ENCODE measurements around the gene ABHD15.

Gene ABHD15

DNA sequence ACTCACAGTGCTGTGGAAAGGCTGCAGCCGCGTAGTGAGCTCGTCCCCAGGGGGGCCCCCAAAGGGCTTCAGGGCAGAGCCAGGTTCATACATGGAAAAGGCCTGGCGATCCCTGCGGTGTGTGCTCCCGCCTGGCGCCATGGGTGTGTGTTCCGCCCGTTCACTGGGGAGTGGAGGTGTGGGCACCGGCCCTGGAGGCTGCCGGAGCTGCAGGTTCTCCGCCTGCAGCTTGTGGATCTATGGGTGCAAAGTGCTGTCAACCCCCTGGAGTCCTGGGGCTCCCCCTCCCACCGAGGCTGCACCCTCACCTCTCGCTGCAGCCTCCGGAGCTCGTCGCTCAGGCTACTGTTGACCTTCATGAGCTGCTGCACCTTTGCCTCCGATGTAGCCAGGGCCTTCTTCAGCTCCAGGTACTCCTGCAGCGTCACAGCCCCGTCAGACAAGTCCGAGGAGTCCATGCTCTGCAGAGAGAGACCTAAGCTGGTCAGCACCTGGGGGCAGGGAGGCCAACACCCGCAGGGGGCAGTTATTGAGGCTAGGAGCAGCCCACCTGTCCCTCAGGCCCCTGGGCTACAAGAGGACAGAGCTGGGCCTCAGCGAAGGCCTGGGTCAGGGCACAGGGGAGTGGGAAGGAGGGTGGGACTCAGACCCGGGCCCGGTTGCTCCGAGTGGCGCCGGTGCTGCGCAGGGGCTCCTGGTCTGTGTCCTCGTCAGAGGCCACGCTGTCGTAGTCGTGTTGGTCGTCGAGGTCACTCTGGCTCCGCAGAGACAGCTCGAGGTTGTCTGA lies 9.6 kb upstream of the ABHD15 start:
- no peak for ATAC-seq
- TF ChIP-seq, protein P1, sequence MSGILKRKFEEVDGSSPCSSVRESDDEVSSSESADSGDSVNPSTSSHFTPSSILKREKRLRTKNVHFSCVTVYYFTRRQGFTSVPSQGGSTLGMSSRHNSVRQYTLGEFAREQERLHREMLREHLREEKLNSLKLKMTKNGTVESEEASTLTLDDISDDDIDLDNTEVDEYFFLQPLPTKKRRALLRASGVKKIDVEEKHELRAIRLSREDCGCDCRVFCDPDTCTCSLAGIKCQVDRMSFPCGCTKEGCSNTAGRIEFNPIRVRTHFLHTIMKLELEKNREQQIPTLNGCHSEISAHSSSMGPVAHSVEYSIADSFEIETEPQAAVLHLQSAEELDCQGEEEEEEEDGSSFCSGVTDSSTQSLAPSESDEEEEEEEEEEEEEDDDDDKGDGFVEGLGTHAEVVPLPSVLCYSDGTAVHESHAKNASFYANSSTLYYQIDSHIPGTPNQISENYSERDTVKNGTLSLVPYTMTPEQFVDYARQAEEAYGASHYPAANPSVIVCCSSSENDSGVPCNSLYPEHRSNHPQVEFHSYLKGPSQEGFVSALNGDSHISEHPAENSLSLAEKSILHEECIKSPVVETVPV (CRISPR knock-in tag; IDR thresholded peaks at IDR 0.05) = no peak
- TF ChIP-seq ZFP3 (CRISPR knock-in tag; IDR thresholded peaks at IDR 0.05) = no peak

GRCh38 chr17:29575511-29576213 lies 8.8 kb upstream of the ABHD15 start:
- ATAC-seq = no peak
- TF ChIP-seq BACH2 (CRISPR knock-in tag; IDR thresholded peaks at IDR 0.05; ENCODE audit: borderline replicate concordance) (no peak), CSDC2 (CRISPR knock-in tag; IDR thresholded peaks at IDR 0.05) (no peak)

DNA sequence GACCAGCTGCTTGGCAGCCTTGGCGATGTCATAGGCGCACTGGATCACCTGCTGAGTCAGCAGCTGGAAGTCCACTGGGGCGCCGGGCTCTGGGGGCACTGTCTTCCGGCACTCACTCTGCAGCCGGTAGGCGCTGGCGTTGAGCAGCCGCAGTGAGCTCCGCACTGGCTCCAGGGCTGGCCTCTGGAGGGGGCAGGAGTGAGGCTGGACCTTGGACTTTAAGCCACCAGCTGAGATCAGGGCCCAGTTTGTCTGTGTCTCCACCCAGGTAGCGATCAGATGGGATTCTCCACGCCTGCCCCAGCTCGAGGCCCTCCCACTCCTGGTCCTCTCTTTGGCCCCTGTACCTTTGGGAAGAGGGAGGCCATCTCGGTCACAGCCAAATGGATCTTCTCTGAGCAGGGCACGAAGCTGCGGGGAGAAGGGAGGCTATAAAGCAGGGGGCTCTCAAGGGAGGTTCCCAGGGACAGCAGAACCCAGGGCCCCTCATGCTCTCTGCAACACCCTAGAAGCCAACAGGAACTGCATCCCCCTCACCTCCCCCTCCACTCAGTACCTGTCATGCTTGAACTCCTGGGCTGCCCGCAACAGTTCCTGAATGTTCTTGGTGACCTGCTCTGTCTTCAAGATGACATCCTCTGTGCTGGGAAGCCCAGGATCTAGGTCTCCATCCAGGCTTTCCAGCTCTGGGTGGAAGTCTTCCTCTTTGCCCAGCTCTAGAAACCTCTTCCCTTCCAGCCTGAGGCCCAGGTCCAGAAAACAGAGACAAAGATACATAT lies 8.1 kb upstream of the ABHD15 start:
- TF ChIP-seq, protein P1 (CRISPR knock-in tag; IDR thresholded peaks at IDR 0.05) = no peak
- TF ChIP-seq ARNTL (CRISPR knock-in tag; IDR thresholded peaks at IDR 0.05; ENCODE audit: borderline replicate concordance, low read depth) = no peak
- no peak for TF ChIP-seq TOX (CRISPR knock-in tag; IDR thresholded peaks at IDR 0.05; ENCODE audit: borderline replicate concordance)
- TF ChIP-seq, protein P2, sequence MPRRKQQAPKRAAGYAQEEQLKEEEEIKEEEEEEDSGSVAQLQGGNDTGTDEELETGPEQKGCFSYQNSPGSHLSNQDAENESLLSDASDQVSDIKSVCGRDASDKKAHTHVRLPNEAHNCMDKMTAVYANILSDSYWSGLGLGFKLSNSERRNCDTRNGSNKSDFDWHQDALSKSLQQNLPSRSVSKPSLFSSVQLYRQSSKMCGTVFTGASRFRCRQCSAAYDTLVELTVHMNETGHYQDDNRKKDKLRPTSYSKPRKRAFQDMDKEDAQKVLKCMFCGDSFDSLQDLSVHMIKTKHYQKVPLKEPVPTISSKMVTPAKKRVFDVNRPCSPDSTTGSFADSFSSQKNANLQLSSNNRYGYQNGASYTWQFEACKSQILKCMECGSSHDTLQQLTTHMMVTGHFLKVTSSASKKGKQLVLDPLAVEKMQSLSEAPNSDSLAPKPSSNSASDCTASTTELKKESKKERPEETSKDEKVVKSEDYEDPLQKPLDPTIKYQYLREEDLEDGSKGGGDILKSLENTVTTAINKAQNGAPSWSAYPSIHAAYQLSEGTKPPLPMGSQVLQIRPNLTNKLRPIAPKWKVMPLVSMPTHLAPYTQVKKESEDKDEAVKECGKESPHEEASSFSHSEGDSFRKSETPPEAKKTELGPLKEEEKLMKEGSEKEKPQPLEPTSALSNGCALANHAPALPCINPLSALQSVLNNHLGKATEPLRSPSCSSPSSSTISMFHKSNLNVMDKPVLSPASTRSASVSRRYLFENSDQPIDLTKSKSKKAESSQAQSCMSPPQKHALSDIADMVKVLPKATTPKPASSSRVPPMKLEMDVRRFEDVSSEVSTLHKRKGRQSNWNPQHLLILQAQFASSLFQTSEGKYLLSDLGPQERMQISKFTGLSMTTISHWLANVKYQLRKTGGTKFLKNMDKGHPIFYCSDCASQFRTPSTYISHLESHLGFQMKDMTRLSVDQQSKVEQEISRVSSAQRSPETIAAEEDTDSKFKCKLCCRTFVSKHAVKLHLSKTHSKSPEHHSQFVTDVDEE (CRISPR knock-in tag; IDR thresholded peaks at IDR 0.05) = no peak
- TF ChIP-seq ZC3H10 (CRISPR knock-in tag; IDR thresholded peaks at IDR 0.05) = no peak
- no peak for TF ChIP-seq SNAI2 (CRISPR knock-in tag; IDR thresholded peaks at IDR 0.05)
- no peak for TF ChIP-seq BACH2 (CRISPR knock-in tag; IDR thresholded peaks at IDR 0.05; ENCODE audit: borderline replicate concordance)
- TF ChIP-seq ZFP30 (CRISPR knock-in tag; IDR thresholded peaks at IDR 0.05) = no peak
- ATAC-seq = no peak

GRCh38 chr17:29573871-29574731 lies 7.3 kb upstream of the ABHD15 start:
- ATAC-seq = no peak
- TF ChIP-seq RARB (CRISPR knock-in tag; IDR thresholded peaks at IDR 0.05) = no peak

- no peak for ATAC-seq
- no peak for TF ChIP-seq ZFP3 (CRISPR knock-in tag; IDR thresholded peaks at IDR 0.05)
- TF ChIP-seq OSR1 (CRISPR knock-in tag; IDR thresholded peaks at IDR 0.05) = no peak
- TF ChIP-seq, protein P3, sequence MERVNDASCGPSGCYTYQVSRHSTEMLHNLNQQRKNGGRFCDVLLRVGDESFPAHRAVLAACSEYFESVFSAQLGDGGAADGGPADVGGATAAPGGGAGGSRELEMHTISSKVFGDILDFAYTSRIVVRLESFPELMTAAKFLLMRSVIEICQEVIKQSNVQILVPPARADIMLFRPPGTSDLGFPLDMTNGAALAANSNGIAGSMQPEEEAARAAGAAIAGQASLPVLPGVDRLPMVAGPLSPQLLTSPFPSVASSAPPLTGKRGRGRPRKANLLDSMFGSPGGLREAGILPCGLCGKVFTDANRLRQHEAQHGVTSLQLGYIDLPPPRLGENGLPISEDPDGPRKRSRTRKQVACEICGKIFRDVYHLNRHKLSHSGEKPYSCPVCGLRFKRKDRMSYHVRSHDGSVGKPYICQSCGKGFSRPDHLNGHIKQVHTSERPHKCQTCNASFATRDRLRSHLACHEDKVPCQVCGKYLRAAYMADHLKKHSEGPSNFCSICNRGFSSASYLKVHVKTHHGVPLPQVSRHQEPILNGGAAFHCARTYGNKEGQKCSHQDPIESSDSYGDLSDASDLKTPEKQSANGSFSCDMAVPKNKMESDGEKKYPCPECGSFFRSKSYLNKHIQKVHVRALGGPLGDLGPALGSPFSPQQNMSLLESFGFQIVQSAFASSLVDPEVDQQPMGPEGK (CRISPR knock-in tag; IDR thresholded peaks at IDR 0.05; ENCODE audit: borderline replicate concordance) = no peak
- no peak for TF ChIP-seq TCF4 (CRISPR knock-in tag; IDR thresholded peaks at IDR 0.05; ENCODE audit: borderline replicate concordance)
- no peak for TF ChIP-seq BACH2 (CRISPR knock-in tag; IDR thresholded peaks at IDR 0.05; ENCODE audit: borderline replicate concordance)
- TF ChIP-seq ZFP30 (CRISPR knock-in tag; IDR thresholded peaks at IDR 0.05) = no peak
- no peak for TF ChIP-seq TOX (CRISPR knock-in tag; IDR thresholded peaks at IDR 0.05; ENCODE audit: borderline replicate concordance)
- TF ChIP-seq, protein P4, sequence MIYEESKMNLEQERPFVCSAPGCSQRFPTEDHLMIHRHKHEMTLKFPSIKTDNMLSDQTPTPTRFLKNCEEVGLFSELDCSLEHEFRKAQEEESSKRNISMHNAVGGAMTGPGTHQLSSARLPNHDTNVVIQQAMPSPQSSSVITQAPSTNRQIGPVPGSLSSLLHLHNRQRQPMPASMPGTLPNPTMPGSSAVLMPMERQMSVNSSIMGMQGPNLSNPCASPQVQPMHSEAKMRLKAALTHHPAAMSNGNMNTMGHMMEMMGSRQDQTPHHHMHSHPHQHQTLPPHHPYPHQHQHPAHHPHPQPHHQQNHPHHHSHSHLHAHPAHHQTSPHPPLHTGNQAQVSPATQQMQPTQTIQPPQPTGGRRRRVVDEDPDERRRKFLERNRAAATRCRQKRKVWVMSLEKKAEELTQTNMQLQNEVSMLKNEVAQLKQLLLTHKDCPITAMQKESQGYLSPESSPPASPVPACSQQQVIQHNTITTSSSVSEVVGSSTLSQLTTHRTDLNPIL (CRISPR knock-in tag; IDR thresholded peaks at IDR 0.05; ENCODE audit: low read depth) = no peak
- no peak for TF ChIP-seq ZNF8 (CRISPR knock-in tag; IDR thresholded peaks at IDR 0.05)
- no peak for TF ChIP-seq ESRRG (CRISPR knock-in tag; IDR thresholded peaks at IDR 0.05)
- TF ChIP-seq, protein P2 (CRISPR knock-in tag; IDR thresholded peaks at IDR 0.05) = no peak
Measured at GRCh38 chr17:29573558-29573869, 6.7 kb upstream of the ABHD15 start.

All from SK-N-SH treated with all-trans-retinoic acid at 6 μM for 48 hours (cell line).